Measurements from ENCODE around the gene QSOX1. TPM values are rescaled to one million over a fixed set of nuclear protein-coding genes. Genes with fewer than 3 reads are reported as not detected.

QSOX1 gene
- total RNA-seq, 1 experiment from 2014 or later, result 69.0 TPM

DNA sequence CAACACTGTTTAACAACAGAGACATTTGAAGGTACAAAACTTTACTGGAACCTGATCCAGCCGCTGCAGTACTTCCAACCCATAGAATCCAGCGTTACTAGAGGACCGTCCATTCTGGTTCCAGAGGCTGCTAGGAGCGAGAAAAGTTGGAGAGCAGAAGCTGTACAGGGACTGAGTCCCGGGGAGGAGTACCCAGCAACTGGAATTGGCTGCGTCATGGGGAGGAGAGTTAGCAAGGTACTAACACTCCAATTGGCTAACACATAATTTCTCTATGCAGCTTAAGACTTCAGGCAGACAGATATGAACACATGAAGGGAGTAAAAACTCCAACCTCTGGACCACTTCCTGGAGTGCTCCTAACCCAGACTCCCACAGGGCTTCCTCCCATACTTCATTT, 2.1 kb upstream of the QSOX1 start:
- POLR2A ChIA-PET (ENCODE audit: low non-redundant PET), result no interaction called here
- H3K4me1 ChIP-seq (ENCODE audit: insufficient read depth, low read length, poor library complexity, severe bottlenecking), result peaks cover 32% of the 10 kb centered on the region
- CTCF ChIA-PET, result no interaction called here
- no peak overlapping the region for H3K27ac ChIP-seq (ENCODE audit: low read depth, low read length, poor library complexity, severe bottlenecking)
- DNase-seq (ENCODE audit: low spot score), result no peak
- H3K27me3 ChIP-seq (replicated peaks; ENCODE audit: insufficient read depth, low read depth, low read length, poor library complexity), result no peaks in the 10 kb centered on the region
- intact Hi-C loops (cut with micrococcal nuclease; ENCODE audit: unreplicated experiment), result no loop called here
- no TSS peak for BruUV-seq (replicated peaks)
- H3K9me3 ChIP-seq (ENCODE audit: low read depth, low read length, poor library complexity, severe bottlenecking), result no peaks in the 10 kb centered on the region
- H3K36me3 ChIP-seq (ENCODE audit: insufficient read depth, low read length, poor library complexity, severe bottlenecking), result no peaks in the 10 kb centered on the region
- TF ChIP-seq, protein P1, sequence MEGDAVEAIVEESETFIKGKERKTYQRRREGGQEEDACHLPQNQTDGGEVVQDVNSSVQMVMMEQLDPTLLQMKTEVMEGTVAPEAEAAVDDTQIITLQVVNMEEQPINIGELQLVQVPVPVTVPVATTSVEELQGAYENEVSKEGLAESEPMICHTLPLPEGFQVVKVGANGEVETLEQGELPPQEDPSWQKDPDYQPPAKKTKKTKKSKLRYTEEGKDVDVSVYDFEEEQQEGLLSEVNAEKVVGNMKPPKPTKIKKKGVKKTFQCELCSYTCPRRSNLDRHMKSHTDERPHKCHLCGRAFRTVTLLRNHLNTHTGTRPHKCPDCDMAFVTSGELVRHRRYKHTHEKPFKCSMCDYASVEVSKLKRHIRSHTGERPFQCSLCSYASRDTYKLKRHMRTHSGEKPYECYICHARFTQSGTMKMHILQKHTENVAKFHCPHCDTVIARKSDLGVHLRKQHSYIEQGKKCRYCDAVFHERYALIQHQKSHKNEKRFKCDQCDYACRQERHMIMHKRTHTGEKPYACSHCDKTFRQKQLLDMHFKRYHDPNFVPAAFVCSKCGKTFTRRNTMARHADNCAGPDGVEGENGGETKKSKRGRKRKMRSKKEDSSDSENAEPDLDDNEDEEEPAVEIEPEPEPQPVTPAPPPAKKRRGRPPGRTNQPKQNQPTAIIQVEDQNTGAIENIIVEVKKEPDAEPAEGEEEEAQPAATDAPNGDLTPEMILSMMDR (conservative IDR thresholded peaks at IDR 0.05; ENCODE audit: low read depth, low read length), result no peak
- no peak for TF ChIP-seq EZH2 (IDR thresholded peaks at IDR 0.05; ENCODE audit: borderline replicate concordance, low read depth, low read length, poor library complexity, severe bottlenecking)
- H3K4me3 ChIP-seq (ENCODE audit: low read depth, low read length, poor library complexity, severe bottlenecking), result no peak overlapping the region

GRCh38 chr1:180153032-180153431, 1.6 kb upstream of the QSOX1 start:
- H3K36me3 ChIP-seq (ENCODE audit: insufficient read depth, low read length, poor library complexity, severe bottlenecking), result no peaks in the 10 kb centered on the region
- ChIA-PET CTCF (no interaction called here), POLR2A (ENCODE audit: low non-redundant PET) (no interaction called here)
- H3K4me3 ChIP-seq (ENCODE audit: low read depth, low read length, poor library complexity, severe bottlenecking), result no peak overlapping the region
- no peak overlapping the region for H3K27ac ChIP-seq (ENCODE audit: low read depth, low read length, poor library complexity, severe bottlenecking)
- no peaks in the 10 kb centered on the region for H3K9me3 ChIP-seq (ENCODE audit: low read depth, low read length, poor library complexity, severe bottlenecking)
- intact Hi-C loops (cut with micrococcal nuclease; ENCODE audit: unreplicated experiment), result no loop called here
- TF ChIP-seq EZH2 (IDR thresholded peaks at IDR 0.05; ENCODE audit: borderline replicate concordance, low read depth, low read length, poor library complexity, severe bottlenecking), result no peak
- TF ChIP-seq, protein P1 (conservative IDR thresholded peaks at IDR 0.05; ENCODE audit: low read depth, low read length), result no peak
- H3K4me1 ChIP-seq (ENCODE audit: insufficient read depth, low read length, poor library complexity, severe bottlenecking), result peaks cover 32% of the 10 kb centered on the region
- DNase-seq (ENCODE audit: low spot score), result no peak
- H3K27me3 ChIP-seq (replicated peaks; ENCODE audit: insufficient read depth, low read depth, low read length, poor library complexity), result no peaks in the 10 kb centered on the region
- BruUV-seq (replicated peaks), result no TSS peak

DNA sequence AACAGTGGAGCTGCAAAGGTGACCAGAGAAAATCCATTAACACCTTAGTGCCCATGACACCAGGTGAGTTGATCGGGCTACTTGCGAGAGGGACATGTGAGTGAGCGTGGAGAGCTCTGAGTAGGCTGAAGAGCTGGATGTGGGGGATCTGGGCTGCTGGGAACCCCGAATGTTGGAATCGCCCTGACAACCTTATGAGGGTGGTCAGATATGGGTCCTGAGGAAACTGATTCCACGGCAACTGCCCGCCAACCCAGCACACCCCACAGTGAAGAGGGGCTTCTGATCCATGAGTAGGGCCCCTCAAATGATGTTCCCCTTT, 705 bp upstream of the QSOX1 start:
- BruUV-seq (replicated peaks), result no TSS peak
- POLR2A ChIA-PET (ENCODE audit: low non-redundant PET), result interaction anchor here (0.6 to 0.7 kb wide), 5 partner anchors 8 to 1932 kb away, joined by 3 to 9 read pairs (median 8); no protein-coding TSS in a partner anchor
- Histone ChIP-seq H3K27ac (ENCODE audit: low read depth, low read length, poor library complexity, severe bottlenecking) (peak overlapping the region; percentile 90), H3K36me3 (ENCODE audit: insufficient read depth, low read length, poor library complexity, severe bottlenecking) (no peaks in the 10 kb centered on the region), H3K4me1 (ENCODE audit: insufficient read depth, low read length, poor library complexity, severe bottlenecking) (peaks cover 32% of the 10 kb centered on the region), H3K27me3 (replicated peaks; ENCODE audit: insufficient read depth, low read depth, low read length, poor library complexity) (no peaks in the 10 kb centered on the region), H3K4me3 (ENCODE audit: low read depth, low read length, poor library complexity, severe bottlenecking) (peak overlapping the region; percentile 72), H3K9me3 (ENCODE audit: low read depth, low read length, poor library complexity, severe bottlenecking) (no peaks in the 10 kb centered on the region)
- CTCF ChIA-PET, result interaction anchor here (0.6 kb wide), 1 partner anchor 13 kb away, joined by 3 read pairs; no protein-coding TSS in a partner anchor
- DNase-seq (ENCODE audit: low spot score), result no peak
- intact Hi-C loops (cut with micrococcal nuclease; ENCODE audit: unreplicated experiment), result no loop called here
- TF ChIP-seq, protein P1 (conservative IDR thresholded peaks at IDR 0.05; ENCODE audit: low read depth, low read length), result no peak
- no peak for TF ChIP-seq EZH2 (IDR thresholded peaks at IDR 0.05; ENCODE audit: borderline replicate concordance, low read depth, low read length, poor library complexity, severe bottlenecking)
